Activated naive CD4-positive, alpha-beta T cell treated with anti-CD3 and anti-CD28 coated beads, Interleukin-2, amount 50 U/mL, for 72 hours (primary cell): ENCODE measurements around the gene RPL41. TPM values are rescaled to one million over a fixed set of nuclear protein-coding genes. Genes with fewer than 3 reads are reported as not detected.

Source experiments
- ATAC-seq, 2 donors: fragments of 150-1000 bp; cut with Tn5 transposase; 2 replicates each; pipeline ENCODE4 v1.10.0; 2021; ENCODE audit warnings: mild to moderate bottlenecking in 2 of 2, moderate library complexity in 2 of 2
- DNase-seq, 2 donors: peaks; one replicate each; pipeline ENCODE4 v3.0.0; 2021 to 2022; ENCODE audit warnings: low spot score in 2 of 2
- H3K27ac Mint-ChIP-seq, 2 donors: one replicate each; pipeline ENCODE4 v1.8.0; 2022; ENCODE audit warnings: mild to moderate bottlenecking in 2 of 2, mixed read lengths in 2 of 2
- H3K36me3 Mint-ChIP-seq, 2 donors: one replicate each; pipeline ENCODE4 v1.8.0; 2022; ENCODE audit warnings: mixed read lengths in 2 of 2
- H3K9me3 Mint-ChIP-seq, 2 donors: one replicate each; pipeline ENCODE4 v1.8.0; 2022; ENCODE audit warnings: mixed read lengths in 2 of 2
- total RNA-seq, 2 donors: library from RNA; stranded (reverse); gene quantifications; one replicate each; pipeline ENCODE4 v1.2.3, GENCODE V29; 2022

RPL41 gene
- total RNA-seq, 2 donors from 2014 or later = 5,050 to 5,339 TPM

DNA sequence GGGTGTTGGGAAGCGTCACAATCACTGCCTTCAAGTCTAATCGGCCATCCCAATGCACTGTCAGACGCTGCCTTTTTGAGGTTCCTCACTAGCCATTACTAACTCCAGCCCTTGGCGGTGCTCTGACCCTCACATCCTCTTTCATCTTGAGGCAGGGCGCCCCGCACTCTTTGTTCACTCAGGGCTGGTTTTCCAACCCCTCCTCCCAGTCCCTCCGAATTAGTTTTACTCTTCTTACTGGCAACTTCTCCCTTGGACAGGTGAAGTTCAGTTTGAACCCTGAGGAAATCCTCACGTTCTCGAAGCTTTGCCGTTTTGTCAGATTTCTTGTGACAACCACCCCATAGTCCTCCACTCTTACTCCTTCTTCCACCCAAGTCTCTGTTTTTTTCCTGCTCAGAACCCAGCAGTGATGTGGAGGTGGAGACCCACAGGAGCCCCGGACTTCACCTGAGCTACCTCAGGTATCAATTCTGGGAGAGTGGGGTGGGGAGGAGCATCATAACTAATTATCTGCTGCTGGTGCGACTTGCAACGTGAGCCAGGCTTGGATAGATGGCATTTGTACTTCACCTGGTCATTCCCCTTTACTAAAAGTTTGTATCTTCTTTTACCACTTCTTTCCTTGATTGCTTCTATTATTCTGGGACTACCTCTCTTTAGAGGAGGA is 2.4 kb downstream of the RPL41 start:
- Mint-ChIP-seq H3K27ac (peak overlapping the region; percentile 96 to 100), H3K9me3 (no peaks in the 10 kb centered on the region), H3K36me3 (peaks cover 20 to 31% of the 10 kb centered on the region in 2 donors)
- DNase-seq (no peak), ATAC-seq (peak; percentile 4 to 5)

DNA sequence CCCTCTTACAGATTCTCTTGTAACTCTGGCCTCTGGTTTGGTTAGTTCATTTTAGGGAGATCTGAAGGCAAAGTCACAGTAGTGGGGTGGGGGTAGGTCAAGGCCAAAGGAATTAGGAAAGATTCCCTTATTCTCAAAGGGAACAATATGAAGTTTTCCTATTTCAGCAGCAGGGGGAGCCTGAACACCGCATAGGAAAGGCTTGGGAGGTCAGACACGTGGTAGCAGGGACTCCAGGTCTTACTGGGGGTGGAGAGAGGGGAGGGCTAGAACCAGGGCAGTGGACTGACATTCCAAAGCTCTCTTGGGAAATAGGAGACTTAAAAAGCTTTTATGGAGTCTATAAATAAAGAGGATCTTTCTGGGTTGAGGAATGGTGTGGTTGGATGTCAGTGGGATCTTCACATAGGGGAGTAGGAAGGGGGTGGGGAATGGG is 2.9 kb downstream of the RPL41 start:
- peak in 1 of 2 donors; percentile 64 for DNase-seq
- ATAC-seq = no peak
- Mint-ChIP-seq H3K36me3 (peaks cover 19 to 31% of the 10 kb centered on the region in 2 donors), H3K27ac (peak overlapping the region; percentile 96 to 100), H3K9me3 (no peaks in the 10 kb centered on the region)

DNA sequence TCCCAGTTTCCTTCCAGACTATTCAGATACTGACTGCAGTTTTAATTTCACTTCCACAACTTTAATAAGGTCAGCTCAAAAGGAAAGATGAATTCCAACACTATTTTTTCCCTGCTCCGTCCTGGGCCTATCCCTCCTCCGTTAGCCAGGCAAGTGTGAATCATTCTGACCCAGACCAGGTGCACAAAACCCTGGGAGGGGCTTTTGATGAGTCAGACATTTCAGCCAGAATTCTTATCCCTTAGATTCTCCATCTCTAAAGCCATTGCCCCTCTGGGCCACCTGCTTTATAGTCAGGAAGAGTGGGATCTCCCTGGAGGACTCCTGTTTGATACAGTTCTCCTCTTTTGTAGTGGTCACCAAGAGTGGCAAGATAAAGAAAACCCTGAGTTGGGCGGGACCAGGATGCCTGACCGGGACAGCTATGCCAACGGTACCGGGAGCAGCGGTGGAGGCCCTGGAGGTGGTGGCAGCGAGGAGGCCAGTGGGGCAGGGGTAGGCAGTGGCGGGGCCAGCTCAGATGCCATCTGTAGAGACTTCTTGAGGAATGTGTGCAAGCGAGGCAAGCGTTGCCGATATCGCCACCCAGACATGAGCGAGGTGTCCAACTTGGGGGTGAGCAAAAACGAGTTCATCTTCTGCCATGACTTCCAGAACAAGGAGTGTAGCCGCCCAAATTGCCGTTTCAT is 3.9 kb downstream of the RPL41 start:
- no peaks in the 10 kb centered on the region for H3K9me3 Mint-ChIP-seq
- peak overlapping the region in 1 of 2 donors; percentile 96 for H3K27ac Mint-ChIP-seq
- DNase-seq (no peak), ATAC-seq (no peak)
- peaks cover 19 to 31% of the 10 kb centered on the region in 2 donors for H3K36me3 Mint-ChIP-seq

DNA sequence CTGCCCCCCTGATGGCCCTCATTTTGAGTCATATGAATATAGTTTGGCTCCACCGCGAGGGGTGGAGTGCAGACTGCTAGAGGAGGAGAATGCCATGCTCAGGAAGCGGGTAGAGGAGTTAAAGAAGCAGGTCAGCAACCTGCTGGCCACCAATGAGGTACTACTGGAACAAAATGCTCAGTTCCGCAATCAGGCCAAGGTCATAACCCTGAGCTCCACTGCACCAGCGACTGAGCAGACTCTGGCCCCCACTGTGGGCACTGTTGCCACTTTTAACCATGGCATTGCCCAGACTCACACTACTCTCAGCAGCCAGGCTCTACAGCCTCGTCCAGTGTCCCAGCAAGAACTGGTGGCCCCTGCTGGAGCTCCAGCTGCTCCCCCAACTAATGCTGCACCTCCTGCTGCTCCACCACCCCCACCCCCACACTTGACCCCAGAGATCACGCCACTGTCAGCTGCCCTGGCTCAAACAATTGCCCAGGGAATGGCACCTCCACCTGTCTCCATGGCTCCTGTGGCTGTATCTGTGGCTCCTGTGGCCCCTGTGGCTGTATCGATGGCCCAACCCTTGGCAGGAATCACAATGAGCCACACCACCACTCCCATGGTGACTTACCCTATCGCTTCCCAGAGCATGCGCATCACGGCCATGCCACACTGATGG is 4.9 kb downstream of the RPL41 start:
- Mint-ChIP-seq H3K27ac (no peak overlapping the region), H3K9me3 (no peaks in the 10 kb centered on the region), H3K36me3 (peaks cover 18 to 30% of the 10 kb centered on the region in 2 donors)
- no peak for ATAC-seq
- no peak for DNase-seq

DNA sequence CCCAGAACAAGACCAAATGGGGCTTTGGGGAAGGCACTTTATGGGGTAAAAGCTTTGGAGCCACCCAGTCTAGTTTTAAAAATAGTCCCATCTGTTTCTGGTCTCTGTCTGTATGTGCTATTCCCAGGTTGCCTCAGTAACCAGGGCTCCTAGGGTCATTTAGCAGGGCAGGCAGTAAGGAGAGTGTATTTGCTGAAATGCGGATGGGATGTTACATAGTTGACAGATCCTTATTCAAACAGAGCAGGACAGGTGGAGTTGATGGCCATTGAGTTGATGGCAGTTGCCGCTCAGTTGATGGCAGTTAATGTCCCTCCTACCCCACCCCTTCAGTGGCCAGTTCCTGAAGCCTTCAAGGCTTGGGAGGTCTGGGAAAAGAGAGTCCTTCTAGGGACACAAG is 6.2 kb downstream of the RPL41 start:
- Mint-ChIP-seq H3K9me3 (no peaks in the 10 kb centered on the region), H3K36me3 (peaks cover 5 to 17% of the 10 kb centered on the region in 2 donors), H3K27ac (no peak overlapping the region)
- no peak for DNase-seq
- no peak for ATAC-seq

DNA sequence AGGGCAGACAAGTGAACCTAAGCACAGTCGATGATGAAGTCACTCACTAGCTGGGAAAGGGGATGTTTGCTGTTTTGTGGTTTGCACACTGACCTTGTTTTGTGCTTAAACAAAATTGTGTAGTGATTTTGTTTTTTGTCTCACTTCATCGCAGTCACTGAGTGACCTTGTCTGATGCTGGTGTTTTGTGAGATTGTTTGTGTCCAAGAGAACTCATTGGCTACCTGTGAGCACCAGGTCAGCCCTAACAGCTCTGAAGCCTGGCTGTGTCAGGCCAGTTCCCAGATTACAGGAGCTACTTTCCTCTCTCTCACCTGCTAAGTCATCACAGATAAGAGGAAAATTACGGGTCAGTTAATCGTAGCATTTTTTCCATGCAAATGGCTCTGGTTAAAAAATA is 7.7 kb downstream of the RPL41 start:
- no peak for ATAC-seq
- peaks cover 8 to 14% of the 10 kb centered on the region in 2 donors for H3K36me3 Mint-ChIP-seq
- H3K27ac Mint-ChIP-seq = peak overlapping the region in 1 of 2 donors; percentile 8

DNA sequence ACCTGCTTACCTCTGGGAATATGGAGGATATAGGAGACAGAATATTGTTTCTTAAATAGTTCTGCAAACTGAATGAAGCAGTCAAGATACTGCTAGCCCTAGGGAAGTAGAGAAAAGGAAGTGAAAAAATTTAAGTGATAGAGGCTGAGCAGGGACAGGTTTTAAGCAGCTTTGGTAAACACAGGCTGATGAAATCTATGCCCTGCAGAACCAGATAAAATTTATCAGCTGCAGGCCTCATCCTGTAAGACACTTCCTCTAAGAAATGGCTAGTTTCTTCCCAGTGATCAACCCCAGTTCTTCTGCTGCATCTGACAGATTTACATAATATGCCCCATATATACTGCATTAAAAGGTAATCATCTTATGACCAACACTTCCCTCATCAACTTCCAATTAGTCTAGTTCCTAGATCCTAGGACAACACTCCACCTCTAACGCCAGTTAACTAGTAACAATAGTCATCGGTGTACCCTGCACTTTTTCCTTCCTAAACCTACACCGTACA is 10.4 kb downstream of the RPL41 start:
- no peak for ATAC-seq
- H3K27ac Mint-ChIP-seq = peak overlapping the region; percentile 87 to 90
- H3K36me3 Mint-ChIP-seq = peaks cover 35 to 36% of the 10 kb centered on the region in 2 donors
- DNase-seq = no peak
- no peaks in the 10 kb centered on the region for H3K9me3 Mint-ChIP-seq

More for the DNA sequence above, 7.7 kb downstream of the RPL41 start:
- no peaks in the 10 kb centered on the region for H3K9me3 Mint-ChIP-seq
- DNase-seq = no peak

DNA sequence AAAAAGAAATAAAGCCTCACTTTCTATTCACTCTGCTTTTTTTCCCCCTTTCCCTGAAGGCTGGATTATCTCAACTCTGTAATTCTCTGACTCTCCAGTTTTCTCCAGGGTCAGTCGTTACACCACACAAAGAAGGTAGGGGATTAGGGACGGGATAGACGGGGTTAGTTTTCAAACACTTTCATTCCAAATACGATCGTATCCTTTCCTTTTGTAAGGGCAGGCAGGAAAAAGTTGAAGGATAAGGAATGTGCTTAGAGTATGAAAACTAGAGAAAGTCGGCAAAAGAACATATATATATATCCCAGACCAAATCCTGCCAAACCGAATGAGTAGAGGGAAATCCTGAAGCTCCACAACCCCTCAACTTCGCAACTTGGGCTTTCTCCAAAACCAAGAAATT is 11.1 kb downstream of the RPL41 start:
- Mint-ChIP-seq H3K9me3 (no peaks in the 10 kb centered on the region), H3K36me3 (peaks cover 37 to 42% of the 10 kb centered on the region in 2 donors), H3K27ac (peak overlapping the region; percentile 46 to 87)
- ATAC-seq (no peak), DNase-seq (no peak)

DNA sequence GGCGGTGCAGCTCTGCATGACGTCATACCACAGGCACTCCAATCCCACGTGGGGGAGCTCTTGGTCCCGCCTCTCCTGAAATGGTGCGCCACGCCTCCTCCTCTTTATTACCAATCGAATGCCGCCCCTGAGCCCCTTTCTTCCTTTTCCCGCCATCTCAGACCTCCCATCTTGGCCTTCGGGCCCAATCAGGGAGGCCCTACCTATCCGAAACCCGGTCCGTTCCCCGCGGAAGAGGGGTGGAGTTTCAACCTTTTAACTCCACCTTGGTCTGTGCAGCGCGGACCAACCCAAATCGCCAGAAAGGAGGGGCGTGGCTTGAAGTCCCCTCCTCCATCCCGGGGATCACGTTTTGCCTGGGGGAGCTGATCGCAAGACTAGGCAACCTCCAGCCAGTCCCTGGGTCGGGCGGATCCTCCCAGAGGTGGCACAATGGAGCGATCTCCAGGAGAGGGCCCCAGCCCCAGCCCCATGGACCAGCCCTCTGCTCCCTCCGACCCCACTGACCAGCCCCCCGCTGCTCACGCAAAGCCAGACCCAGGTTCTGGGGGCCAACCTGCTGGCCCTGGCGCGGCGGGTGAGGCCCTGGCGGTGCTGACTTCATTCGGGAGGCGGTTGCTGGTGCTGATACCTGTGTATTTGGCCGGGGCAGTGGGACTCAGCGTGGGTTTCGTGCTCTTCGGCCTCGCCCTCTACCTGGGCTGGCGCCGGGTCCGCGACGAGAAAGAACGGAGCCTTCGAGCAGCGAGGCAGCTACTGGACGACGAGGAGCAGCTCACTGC is 11.6 kb downstream of the RPL41 start, which contains the start of gene ESYT1:
TSS of gene ESYT1 (plus strand) at position 380 of the 782 bp plus-strand sequence. CDS start at position 433, 53 bp downstream.
- Mint-ChIP-seq H3K36me3 (peaks cover 37 to 45% of the 10 kb centered on the region in 2 donors), H3K27ac (peak within 1 kb of the TSS; percentile 87 to 98), H3K9me3 (no peaks in the 10 kb centered on the region)
- DNase-seq (peak; percentile 94 to 99), ATAC-seq (peak; percentile 93 to 95)

DNA sequence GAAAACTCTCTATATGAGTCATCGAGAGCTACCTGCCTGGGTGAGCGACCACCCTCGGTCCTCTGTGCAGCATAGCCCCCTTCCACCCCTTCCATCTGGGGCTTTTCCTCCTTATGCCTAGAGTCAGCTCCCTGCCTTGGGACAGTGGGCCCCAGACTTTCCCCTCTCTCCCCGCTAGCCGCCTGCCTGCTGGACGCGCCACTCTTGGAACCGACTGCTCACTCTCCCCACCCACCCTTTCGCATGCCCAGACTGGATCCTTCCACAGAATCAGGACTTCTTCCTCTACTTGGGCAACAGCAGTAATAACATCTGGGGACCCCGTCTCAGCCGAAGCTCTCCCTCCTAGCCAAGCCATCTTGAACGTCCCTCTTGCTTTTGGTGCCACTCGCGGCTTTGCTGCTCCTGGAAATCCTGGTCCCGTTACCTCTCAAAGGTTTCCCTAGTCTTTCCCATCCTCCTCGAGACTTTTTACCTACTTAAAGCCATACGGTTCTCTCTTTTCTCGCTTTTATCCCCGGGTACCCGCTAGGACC is 12.3 kb downstream of the RPL41 start:
- no peak for DNase-seq
- peak overlapping the region; percentile 87 to 98 for H3K27ac Mint-ChIP-seq

DNA sequence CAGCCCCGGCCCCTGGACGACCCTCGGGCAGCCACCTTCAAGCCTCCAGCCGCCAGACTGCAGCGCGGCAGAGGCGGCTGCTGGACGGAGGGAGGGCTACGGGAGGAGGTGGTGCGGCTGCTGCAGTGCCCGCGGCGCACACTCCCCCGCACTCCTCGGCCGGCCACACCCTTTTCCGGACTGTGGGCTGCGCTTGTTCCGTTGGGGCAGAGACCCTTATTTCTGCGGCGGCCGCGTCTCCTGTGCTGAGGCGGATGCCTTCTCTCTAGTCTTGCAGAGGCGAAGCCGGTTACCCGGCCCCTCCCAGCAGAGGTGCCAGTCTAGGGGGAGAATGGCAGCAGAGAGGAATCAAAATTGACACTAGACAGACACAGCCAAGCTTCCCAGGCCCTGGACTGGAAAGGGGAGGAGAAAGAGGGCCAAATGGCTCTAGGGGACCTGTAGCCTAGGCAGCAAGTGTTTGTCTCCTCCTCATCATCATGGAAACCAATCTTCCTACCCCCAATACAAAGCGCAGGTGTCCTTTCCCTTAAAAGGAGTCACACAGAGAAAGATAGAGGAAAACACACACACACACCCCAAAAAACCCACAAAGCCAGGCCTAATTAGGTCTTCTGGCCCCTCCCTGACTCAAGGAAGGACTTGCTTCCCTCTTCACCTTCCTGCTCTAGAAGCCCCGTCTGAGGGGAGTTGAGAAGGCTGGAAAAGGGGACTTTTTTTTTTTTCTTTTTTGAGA is 12.9 kb downstream of the RPL41 start:
- ATAC-seq (peak; percentile 14 to 21), DNase-seq (peak; percentile 62 to 76)
- Mint-ChIP-seq H3K36me3 (peaks cover 37 to 58% of the 10 kb centered on the region in 2 donors), H3K9me3 (no peaks in the 10 kb centered on the region), H3K27ac (peak overlapping the region; percentile 87 to 98)

More for the DNA sequence above, 12.3 kb downstream of the RPL41 start:
- Mint-ChIP-seq H3K36me3 (peaks cover 37 to 52% of the 10 kb centered on the region in 2 donors), H3K9me3 (no peaks in the 10 kb centered on the region)
- ATAC-seq = no peak

DNA sequence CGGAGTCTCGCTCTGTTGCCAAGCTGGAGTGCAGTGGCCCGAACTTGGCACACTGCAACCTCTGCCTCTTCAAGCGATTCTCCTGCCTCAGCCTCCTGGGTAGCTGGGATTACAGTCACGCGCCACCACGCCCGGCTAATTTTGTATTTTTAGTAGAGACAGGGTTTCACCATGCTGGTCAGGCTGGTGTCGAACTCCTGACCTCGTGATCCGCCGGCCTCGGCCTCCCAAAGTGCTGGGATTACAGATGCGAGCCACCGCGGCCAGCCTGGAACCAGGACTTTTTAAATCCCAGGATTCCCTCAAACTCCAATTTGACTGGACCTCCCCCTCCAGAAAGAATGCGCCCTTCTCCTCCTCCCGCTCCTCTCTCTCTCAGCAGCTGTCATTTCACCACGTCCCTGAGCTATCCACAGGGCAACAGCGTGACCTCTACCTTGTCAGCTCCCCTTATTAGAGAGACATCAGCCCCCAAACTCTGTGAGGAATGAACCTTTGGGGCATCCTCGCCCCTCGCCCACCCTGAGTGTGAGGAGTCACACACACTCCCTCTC is 13.6 kb downstream of the RPL41 start:
- peaks cover 37 to 61% of the 10 kb centered on the region in 2 donors for H3K36me3 Mint-ChIP-seq
- no peak for ATAC-seq
- peak overlapping the region; percentile 87 to 98 for H3K27ac Mint-ChIP-seq
- H3K9me3 Mint-ChIP-seq = no peaks in the 10 kb centered on the region
- DNase-seq = no peak

DNA sequence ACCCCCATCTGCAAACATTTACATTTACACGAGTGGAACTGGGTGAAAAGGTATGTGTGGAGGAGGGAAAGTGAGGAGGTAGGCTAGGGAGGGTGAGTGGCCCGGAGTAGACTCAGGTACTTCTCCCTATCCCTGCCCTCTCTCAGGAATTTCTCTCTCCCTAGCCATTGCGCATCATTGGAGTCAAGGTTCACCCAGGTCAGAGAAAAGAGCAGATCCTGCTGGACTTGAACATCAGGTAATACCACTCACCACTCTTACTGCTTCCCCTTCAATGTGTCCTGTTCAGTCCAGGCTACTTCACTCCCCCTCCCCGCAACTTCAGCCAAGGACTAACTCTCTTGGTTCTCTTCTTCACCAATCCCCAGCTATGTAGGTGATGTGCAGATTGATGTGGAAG is 14.4 kb downstream of the RPL41 start:
- H3K27ac Mint-ChIP-seq = peak overlapping the region in 1 of 2 donors; percentile 87
- peaks cover 39 to 63% of the 10 kb centered on the region in 2 donors for H3K36me3 Mint-ChIP-seq
- DNase-seq (no peak), ATAC-seq (no peak)
- H3K9me3 Mint-ChIP-seq = no peaks in the 10 kb centered on the region

DNA sequence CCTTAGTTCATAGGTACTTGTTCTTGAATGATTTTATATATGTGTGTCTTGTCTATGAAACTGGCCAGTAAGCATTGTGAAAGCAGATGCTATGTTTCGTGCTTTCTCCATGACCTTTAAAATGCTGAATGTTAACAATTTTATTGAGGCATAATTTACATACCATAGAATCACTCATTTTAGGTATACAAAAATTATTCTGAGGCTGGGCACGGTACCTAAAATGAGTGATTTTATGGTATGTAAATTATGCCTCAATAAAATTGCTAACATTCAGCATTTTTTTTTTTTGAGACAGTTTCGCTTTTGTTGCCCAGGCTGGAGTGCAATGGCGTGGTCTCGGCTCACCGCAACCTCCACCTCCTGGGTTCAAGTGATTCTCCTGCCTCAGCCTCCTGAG is 18.5 kb downstream of the RPL41 start:
- H3K9me3 Mint-ChIP-seq = no peaks in the 10 kb centered on the region
- peaks cover 38 to 85% of the 10 kb centered on the region in 2 donors for H3K36me3 Mint-ChIP-seq
- DNase-seq = no peak
- no peak for ATAC-seq
- no peak overlapping the region for H3K27ac Mint-ChIP-seq
